Vagina (tissue), 2 donors: Measurements from ENCODE around the gene HOPX.

Source experiments
- CTCF ChIP-seq, 3 experiments: fragments of 450-650 bp in 2 of 3; fragments of 200-600 bp in 1 of 3; sonication (generic) in 1 of 3; IDR thresholded peaks; one replicate each; pipeline ENCODE4 v1.5.1; 2017 to 2019; ENCODE audit warnings: antibody characterized with exemption in 3 of 3, mild to moderate bottlenecking in 2 of 3, moderate library complexity in 2 of 3
- POLR2A ChIP-seq, 2 donors: fragments of 450-650 bp; IDR thresholded peaks; one replicate each; pipeline ENCODE4 v1.6.1; 2017; ENCODE audit warnings: antibody characterized with exemption in 2 of 2, mild to moderate bottlenecking in 2 of 2, moderate library complexity in 2 of 2

- TF ChIP-seq CTCF (IDR thresholded peaks at IDR 0.05), result no peak
- no peak for TF ChIP-seq POLR2A (IDR thresholded peaks at IDR 0.05)
These were observed 53.7 kb downstream of the HOPX start for GRCh38 chr4:56627375-56627774.
